H1 (cell line): Measurements from ENCODE around the gene ENKUR. TPM values are rescaled to one million over a fixed set of nuclear protein-coding genes. Genes with fewer than 3 reads are reported as not detected.

Experiments
- BCL11A ChIP-seq, 2 experiments: IDR thresholded peaks; one replicate each; pipeline ENCODE4 v1.6.1; 2011; ENCODE audit warnings: low read depth in 2 of 2, low read length in 2 of 2, mild to moderate bottlenecking in 2 of 2
- KDM1A ChIP-seq: fragments of 200-600, 300-600 bp; sonication (generic); IDR thresholded peaks from 2 replicates; pipeline ENCODE4 v1.7.1; 2016; ENCODE audit warnings: mild to moderate bottlenecking, low read length, borderline replicate concordance
- POU5F1 ChIP-seq: IDR thresholded peaks from 2 replicates; pipeline ENCODE4 v1.6.1; 2011; ENCODE audit warnings: low read depth, mild to moderate bottlenecking, low read length, moderate library complexity
- RNF2 ChIP-seq: fragments of 200-900, 300-1000 bp; sonication (generic); IDR thresholded peaks from 2 replicates; pipeline ENCODE4 v1.7.1; 2016; ENCODE audit warnings: borderline replicate concordance, low read depth, mild to moderate bottlenecking, antibody characterized with exemption, low read length; ENCODE audit not compliant: poor library complexity, severe bottlenecking; ENCODE audit errors: missing control alignments
- SUZ12 ChIP-seq: fragments of 200-600 bp; sonication (generic); IDR thresholded peaks from 2 replicates; pipeline ENCODE4 v1.6.1; 2012; ENCODE audit warnings: mild to moderate bottlenecking, inconsistent platforms, low read length, moderate library complexity, mixed read lengths
- TEAD4 ChIP-seq: IDR thresholded peaks from 2 replicates; pipeline ENCODE4 v1.6.1; 2012; ENCODE audit warnings: low read depth, low read length, inconsistent platforms, mixed read lengths
- polyA plus RNA-seq, 7 experiments: library from polyadenylated mRNA; depleted of rRNA in 3 of 7; stranded (reverse) in 5 of 7; unstranded in 2 of 7; fragments of >200 nt in 5 of 7; fragments of 200-250 nt in 2 of 7; gene quantifications; 1 replicate in 5 of 7; 2 replicates in 1 of 7; 4 replicates in 1 of 7; pipeline versions ENCODE4 v1.2.1 to v1.2.3, GENCODE V29; 2011 to 2013; ENCODE audit warnings: missing spikeins in 2 of 7, mixed read lengths in 2 of 7
- total RNA-seq: library from RNA; stranded (reverse); fragmentation: NEBNext Ultra II Directional; extraction: Animal tissue kit (Norgen Biotek cat#: 25700); gene quantifications from 2 replicates; pipeline ENCODE4 v1.2.1, GENCODE V29; 2021
- TF ChIP-seq, protein P1 (sequence below): IDR thresholded peaks from 2 replicates; pipeline ENCODE4 v1.6.1; 2012; ENCODE audit warnings: low read length, inconsistent platforms
- TF ChIP-seq, protein P2 (sequence below): IDR thresholded peaks from 2 replicates; pipeline ENCODE4 v1.6.1; 2011; ENCODE audit warnings: low read depth, mild to moderate bottlenecking, low read length; ENCODE audit not compliant: insufficient read depth

ENKUR gene
- total and polyA plus RNA-seq, 2 of the 8 experiments (the other 6 are each of a cell fraction or from before 2014, with no cell fraction given) = not detected

DNA sequence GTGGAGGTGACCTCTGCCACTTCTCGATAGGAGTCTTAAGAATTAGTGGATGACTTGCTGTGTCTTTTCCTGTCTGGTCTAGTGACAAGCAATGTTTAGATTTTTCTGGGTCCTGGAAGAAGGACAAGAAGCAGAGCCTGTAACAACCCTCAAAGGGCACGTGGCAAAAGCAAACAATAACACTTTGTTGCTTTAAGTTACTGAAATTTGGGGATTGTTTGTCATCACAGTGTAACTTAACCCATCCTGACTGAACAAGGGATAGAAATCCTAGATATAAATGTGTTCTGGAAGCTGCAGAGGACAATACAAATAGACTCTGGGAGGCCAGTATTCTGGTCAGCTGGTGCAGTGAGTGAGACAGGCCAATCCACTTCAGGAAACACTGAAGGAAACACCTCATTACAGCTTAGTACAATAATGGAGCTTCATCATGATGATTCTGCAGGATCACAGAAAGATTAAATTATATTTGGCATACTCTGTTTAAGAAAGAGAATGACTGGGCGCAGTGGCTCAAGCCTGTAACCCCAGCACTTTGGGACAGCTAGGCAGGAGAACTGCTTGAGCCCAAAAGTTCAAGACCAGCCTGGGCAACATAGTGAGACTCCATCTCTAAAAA, 23.3 kb downstream of the ENKUR start (continued):
- TF ChIP-seq, protein P1, sequence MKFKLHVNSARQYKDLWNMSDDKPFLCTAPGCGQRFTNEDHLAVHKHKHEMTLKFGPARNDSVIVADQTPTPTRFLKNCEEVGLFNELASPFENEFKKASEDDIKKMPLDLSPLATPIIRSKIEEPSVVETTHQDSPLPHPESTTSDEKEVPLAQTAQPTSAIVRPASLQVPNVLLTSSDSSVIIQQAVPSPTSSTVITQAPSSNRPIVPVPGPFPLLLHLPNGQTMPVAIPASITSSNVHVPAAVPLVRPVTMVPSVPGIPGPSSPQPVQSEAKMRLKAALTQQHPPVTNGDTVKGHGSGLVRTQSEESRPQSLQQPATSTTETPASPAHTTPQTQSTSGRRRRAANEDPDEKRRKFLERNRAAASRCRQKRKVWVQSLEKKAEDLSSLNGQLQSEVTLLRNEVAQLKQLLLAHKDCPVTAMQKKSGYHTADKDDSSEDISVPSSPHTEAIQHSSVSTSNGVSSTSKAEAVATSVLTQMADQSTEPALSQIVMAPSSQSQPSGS = no peak
- TF ChIP-seq POU5F1 (no peak), TEAD4 (no peak), SUZ12 (no peak), KDM1A (no peak), BCL11A (IDR thresholded peaks at IDR 0.05; ENCODE audit: low read depth in 2 of 2, low read length in 2 of 2) (no peak), RNF2 (no peak)
- TF ChIP-seq, protein P2, sequence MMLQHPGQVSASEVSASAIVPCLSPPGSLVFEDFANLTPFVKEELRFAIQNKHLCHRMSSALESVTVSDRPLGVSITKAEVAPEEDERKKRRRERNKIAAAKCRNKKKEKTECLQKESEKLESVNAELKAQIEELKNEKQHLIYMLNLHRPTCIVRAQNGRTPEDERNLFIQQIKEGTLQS = no peak
